DND-41 (cell line): ENCODE data around the gene CPD.

Source experiments
- CTCF ChIP-seq: IDR thresholded peaks from 2 replicates; pipeline ENCODE4 v1.5.1; 2012; ENCODE audit warnings: borderline replicate concordance, low read length, moderate library complexity, mild to moderate bottlenecking; ENCODE audit not compliant: poor library complexity, severe bottlenecking; ENCODE audit errors: extremely low read depth
- EZH2 ChIP-seq: IDR thresholded peaks from 3 replicates; pipeline ENCODE4 v1.6.1; 2012; ENCODE audit warnings: borderline replicate concordance, low read depth, mild to moderate bottlenecking, moderate library complexity, low read length, inconsistent platforms; ENCODE audit not compliant: severe bottlenecking

GRCh38 chr17:30358055-30358760 is 20.5 kb upstream of the CPD start:
- TF ChIP-seq EZH2 (no peak), CTCF (no peak)
